H1 (cell line): Measurements from ENCODE around the gene KCNH6. TPM values are rescaled to one million over a fixed set of nuclear protein-coding genes. Genes with fewer than 3 reads are reported as not detected.

Experiments used
- CTCF ChIA-PET: fragments of 300-600 bp; sonication (Branson Sonifier 250); formaldehyde crosslinking; loops from one replicate; lab custom pipeline; 2021; ENCODE audit not compliant: partially characterized antibody; lab: Charles Lee
- POLR2A ChIA-PET: fragments of 300-600 bp; sonication (Branson Sonifier 250); formaldehyde crosslinking; loops from one replicate; lab custom pipeline; 2021; ENCODE audit warnings: inconsistent platforms; ENCODE audit not compliant: partially characterized antibody; lab: Charles Lee
- DNase-seq, 2 experiments: peaks; one replicate each; pipeline versions ENCODE4 v3.0.0 to v3.0.0-alpha.2; 2010 to 2022; ENCODE audit warnings: low spot score in 2 of 2, low read depth in 1 of 2, mixed read lengths in 1 of 2
- FAIRE-seq: peaks from 2 replicates; lab custom pipeline; 2011; peaks lifted over from hg19 to GRCh38; lab: Jason Lieb, UNC
- H2AFZ ChIP-seq: 2 replicates; pipeline ENCODE4 v1.8.1; 2012; ENCODE audit warnings: low read length, inconsistent platforms
- H2AK5ac ChIP-seq: 2 replicates; pipeline ENCODE4 v1.6.1; 2013; ENCODE audit warnings: low read depth, low read length
- H2BK120ac ChIP-seq: replicated peaks from 2 replicates; pipeline ENCODE3; 2013; ENCODE audit warnings: low read depth, low read length, inconsistent platforms
- H2BK12ac ChIP-seq: 2 replicates; pipeline ENCODE4 v1.6.1; 2013; ENCODE audit warnings: low read depth, low read length
- H2BK15ac ChIP-seq: 2 replicates; pipeline ENCODE4 v1.6.1; 2013; ENCODE audit warnings: low read length
- H2BK20ac ChIP-seq: 2 replicates; pipeline ENCODE4 v1.6.1; 2013; ENCODE audit warnings: low read length
- H2BK5ac ChIP-seq: 2 replicates; pipeline ENCODE4 v1.6.1; 2013; ENCODE audit warnings: low read depth, low read length
- H3K14ac ChIP-seq: 2 replicates; pipeline ENCODE4 v1.6.1; 2013; ENCODE audit warnings: inconsistent platforms; ENCODE audit not compliant: insufficient read length
- H3K18ac ChIP-seq: 2 replicates; pipeline ENCODE4 v1.6.1; 2013; ENCODE audit warnings: low read length; ENCODE audit errors: extremely low read depth
- H3K23ac ChIP-seq: 2 replicates; pipeline ENCODE4 v1.6.1; 2013; ENCODE audit warnings: inconsistent platforms; ENCODE audit not compliant: insufficient read length
- H3K23me2 ChIP-seq: 2 replicates; pipeline ENCODE4 v1.6.1; 2013; ENCODE audit warnings: low read depth, low read length
- H3K27ac ChIP-seq: 2 replicates; pipeline ENCODE4 v1.6.1; 2011; ENCODE audit warnings: low read depth, low read length, inconsistent platforms
- H3K27me3 ChIP-seq, 4 experiments: replicated peaks in 1 of 4; 1 replicate in 1 of 4; 2 replicates in 3 of 4; pipeline versions ENCODE4 v1.6.1 to v1.8.1; 2011 to 2013; ENCODE audit warnings: low read length in 3 of 4, mild to moderate bottlenecking in 3 of 4, inconsistent platforms in 2 of 4, mixed read lengths in 2 of 4, moderate library complexity in 1 of 4; ENCODE audit not compliant: control insufficient read depth in 3 of 4, insufficient read depth in 3 of 4; ENCODE audit errors: extremely low read depth in 1 of 4
- H3K36me3 ChIP-seq, 4 experiments: 2 replicates each; pipeline versions ENCODE4 v1.6.1 to v1.8.1; 2011 to 2013; ENCODE audit warnings: mild to moderate bottlenecking in 4 of 4, low read length in 3 of 4, moderate library complexity in 2 of 4, control low read depth in 1 of 4, inconsistent platforms in 1 of 4; ENCODE audit not compliant: insufficient read depth in 4 of 4, control insufficient read depth in 2 of 4
- H3K4ac ChIP-seq: replicated peaks from 2 replicates; pipeline ENCODE3; 2013; ENCODE audit warnings: low read length, low read depth, mixed read lengths, inconsistent platforms; ENCODE audit not compliant: insufficient read length
- H3K4me1 ChIP-seq, 4 experiments: replicated peaks in 1 of 4; 1 replicate in 1 of 4; 2 replicates in 3 of 4; pipeline versions ENCODE4 v1.6.1 to v1.8.1; 2011 to 2013; ENCODE audit warnings: low read length in 3 of 4, inconsistent platforms in 2 of 4, mixed read lengths in 1 of 4; ENCODE audit not compliant: insufficient read depth in 4 of 4, control insufficient read depth in 3 of 4
- H3K4me2 ChIP-seq, 2 experiments: 2 replicates each; pipeline versions ENCODE4 v1.6.1 to v1.8.1; 2011 to 2013; ENCODE audit warnings: low read depth in 2 of 2, low read length in 2 of 2, control low read depth in 1 of 2, inconsistent platforms in 1 of 2, mild to moderate bottlenecking in 1 of 2; ENCODE audit not compliant: insufficient read depth in 1 of 2
- H3K4me3 ChIP-seq, 4 experiments: fragments of 200-600, 300-600 bp in 1 of 4; sonication (generic), shearing (Covaris generic), sonication (Bioruptor Twin) in 1 of 4; 2 replicates each; pipeline versions ENCODE4 v1.5.1 to v1.8.1; 2011 to 2016; ENCODE audit warnings: low read length in 4 of 4, low read depth in 3 of 4, control low read depth in 2 of 4, inconsistent platforms in 2 of 4, mild to moderate bottlenecking in 2 of 4, mixed read lengths in 1 of 4, moderate library complexity in 1 of 4; ENCODE audit not compliant: insufficient read depth in 2 of 4; ENCODE audit errors: extremely low read depth in 1 of 4
- H3K56ac ChIP-seq: replicated peaks from 2 replicates; pipeline ENCODE3; 2013; ENCODE audit warnings: low read depth, mild to moderate bottlenecking, mixed read lengths, low read length, inconsistent platforms; ENCODE audit not compliant: insufficient read length
- H3K79me1 ChIP-seq: 2 replicates; pipeline ENCODE4 v1.6.1; 2013; ENCODE audit warnings: low read depth, low read length, control low read depth
- H3K79me2 ChIP-seq, 2 experiments: 2 replicates each; pipeline versions ENCODE4 v1.6.1 to v1.8.1; 2012 to 2013; ENCODE audit warnings: low read length in 2 of 2, mild to moderate bottlenecking in 2 of 2, inconsistent platforms in 1 of 2; ENCODE audit not compliant: insufficient read depth in 2 of 2, control insufficient read depth in 1 of 2
- H3K9ac ChIP-seq, 4 experiments: replicated peaks in 1 of 4; 1 replicate in 1 of 4; 2 replicates in 3 of 4; pipeline versions ENCODE4 v1.6.1 to v1.8.1; 2011 to 2013; ENCODE audit warnings: low read depth in 3 of 4, low read length in 3 of 4, control low read depth in 2 of 4, mild to moderate bottlenecking in 2 of 4, moderate library complexity in 2 of 4, inconsistent platforms in 1 of 4; ENCODE audit errors: extremely low read depth in 1 of 4
- H3K9me3 ChIP-seq, 2 experiments: 2 replicates each; pipeline versions ENCODE4 v1.6.1 to v1.8.1; 2012 to 2013; ENCODE audit warnings: mild to moderate bottlenecking in 2 of 2, moderate library complexity in 2 of 2, control low read depth in 1 of 2, inconsistent platforms in 1 of 2, low read depth in 1 of 2, low read length in 1 of 2, mixed read lengths in 1 of 2; ENCODE audit not compliant: insufficient read depth in 2 of 2
- H4K20me1 ChIP-seq, 2 experiments: replicated peaks in 1 of 2; 2 replicates each; pipeline versions ENCODE3 to v1.8.1; 2011 to 2013; ENCODE audit warnings: inconsistent platforms in 2 of 2, low read length in 2 of 2, mild to moderate bottlenecking in 1 of 2; ENCODE audit not compliant: insufficient read depth in 2 of 2, control insufficient read depth in 1 of 2
- H4K5ac ChIP-seq: 2 replicates; pipeline ENCODE4 v1.6.1; 2013; ENCODE audit warnings: low read length, low read depth, mixed read lengths, inconsistent platforms; ENCODE audit not compliant: insufficient read length
- H4K8ac ChIP-seq: 2 replicates; pipeline ENCODE4 v1.8.0; 2013; ENCODE audit warnings: mild to moderate bottlenecking, moderate library complexity, low read length, inconsistent platforms; ENCODE audit not compliant: insufficient read depth; ENCODE audit errors: extremely low read depth
- H4K91ac ChIP-seq: replicated peaks from 2 replicates; pipeline ENCODE3; 2013; ENCODE audit warnings: low read length, mixed read lengths, inconsistent platforms; ENCODE audit not compliant: insufficient read length
- CTBP2 ChIP-seq: IDR thresholded peaks from 2 replicates; pipeline ENCODE4 v1.7.0; 2011; ENCODE audit warnings: borderline replicate concordance, mild to moderate bottlenecking, moderate library complexity, mixed read lengths, low read length; ENCODE audit not compliant: insufficient read depth, insufficient read length
- EZH2 ChIP-seq: fragments of 200-600 bp; sonication (generic); IDR thresholded peaks from 2 replicates; pipeline ENCODE4 v1.7.1; 2012; ENCODE audit warnings: low read depth, mild to moderate bottlenecking, moderate library complexity, low read length, inconsistent platforms; ENCODE audit not compliant: severe bottlenecking
- GTF2F1 ChIP-seq: IDR thresholded peaks from 2 replicates; pipeline ENCODE4 v1.6.1; 2012; ENCODE audit warnings: low read depth, low read length, improper control_type of control experiment, borderline replicate concordance
- HDAC2 ChIP-seq, 2 experiments: fragments of 300-600 bp in 1 of 2; sonication (generic) in 1 of 2; IDR thresholded peaks; 2 replicates each; pipeline ENCODE4 v1.6.1; 2011 to 2012; ENCODE audit warnings: low read depth in 2 of 2, low read length in 2 of 2, mild to moderate bottlenecking in 2 of 2, moderate library complexity in 2 of 2, borderline replicate concordance in 1 of 2, inconsistent platforms in 1 of 2
- JUN ChIP-seq: IDR thresholded peaks from 2 replicates; pipeline ENCODE4 v1.6.1; 2011; ENCODE audit warnings: low read depth, mild to moderate bottlenecking, improper control_type of control experiment, low read length
- JUND ChIP-seq: IDR thresholded peaks from 2 replicates; pipeline ENCODE4 v1.6.1; 2011; ENCODE audit warnings: mild to moderate bottlenecking, improper control_type of control experiment, low read length
- NANOG ChIP-seq: IDR thresholded peaks from 2 replicates; pipeline ENCODE4 v1.6.1; 2011; ENCODE audit warnings: low read length, low read depth, mild to moderate bottlenecking, inconsistent platforms; ENCODE audit not compliant: insufficient read depth, poor library complexity, severe bottlenecking
- SAP30 ChIP-seq: fragments of 300-600 bp; sonication (generic); IDR thresholded peaks from 2 replicates; pipeline ENCODE4 v1.7.1; 2012; ENCODE audit warnings: low read length, moderate library complexity, mild to moderate bottlenecking, inconsistent platforms; ENCODE audit not compliant: insufficient read depth, insufficient replicate concordance
- SIX5 ChIP-seq: IDR thresholded peaks from 2 replicates; pipeline ENCODE4 v1.6.1; 2011; ENCODE audit warnings: mild to moderate bottlenecking, low read depth, low read length
- SP1 ChIP-seq: IDR thresholded peaks from 2 replicates; pipeline ENCODE4 v1.6.1; 2011; ENCODE audit warnings: low read depth, low read length
- WGBS, 2 experiments: shearing (Covaris generic) in 1 of 2; methylation state at CpG; one replicate each; pipeline versions ENCODE4 v1.1.6 to v1.1.7; 2013 to 2015; ENCODE audit warnings: low lambda C conversion rate in 2 of 2, mixed read lengths in 2 of 2, inconsistent platforms in 1 of 2, low coverage in 1 of 2, missing lambda C conversion rate in 1 of 2; ENCODE audit not compliant: insufficient replicate concordance in 2 of 2, insufficient coverage in 1 of 2, insufficient read length in 1 of 2; ENCODE audit errors: extremely low coverage in 1 of 2, missing lambda C conversion rate in 1 of 2; 5-methylcytosine and 5-hydroxymethylcytosine counted together
- polyA plus RNA-seq, 7 experiments: library from polyadenylated mRNA; depleted of rRNA in 3 of 7; stranded (reverse) in 5 of 7; unstranded in 2 of 7; fragments of >200 nt in 5 of 7; fragments of 200-250 nt in 2 of 7; gene quantifications; 1 replicate in 5 of 7; 2 replicates in 1 of 7; 4 replicates in 1 of 7; pipeline versions ENCODE4 v1.2.1 to v1.2.3, GENCODE V29; 2011 to 2013; ENCODE audit warnings: missing spikeins in 2 of 7, mixed read lengths in 2 of 7
- total RNA-seq: library from RNA; stranded (reverse); fragmentation: NEBNext Ultra II Directional; extraction: Animal tissue kit (Norgen Biotek cat#: 25700); gene quantifications from 2 replicates; pipeline ENCODE4 v1.2.1, GENCODE V29; 2021

The KCNH6 gene
- total and polyA plus RNA-seq, 2 of the 8 experiments (the other 6 are each of a cell fraction or from before 2014, with no cell fraction given): 1.8 to 3.6 TPM

DNA sequence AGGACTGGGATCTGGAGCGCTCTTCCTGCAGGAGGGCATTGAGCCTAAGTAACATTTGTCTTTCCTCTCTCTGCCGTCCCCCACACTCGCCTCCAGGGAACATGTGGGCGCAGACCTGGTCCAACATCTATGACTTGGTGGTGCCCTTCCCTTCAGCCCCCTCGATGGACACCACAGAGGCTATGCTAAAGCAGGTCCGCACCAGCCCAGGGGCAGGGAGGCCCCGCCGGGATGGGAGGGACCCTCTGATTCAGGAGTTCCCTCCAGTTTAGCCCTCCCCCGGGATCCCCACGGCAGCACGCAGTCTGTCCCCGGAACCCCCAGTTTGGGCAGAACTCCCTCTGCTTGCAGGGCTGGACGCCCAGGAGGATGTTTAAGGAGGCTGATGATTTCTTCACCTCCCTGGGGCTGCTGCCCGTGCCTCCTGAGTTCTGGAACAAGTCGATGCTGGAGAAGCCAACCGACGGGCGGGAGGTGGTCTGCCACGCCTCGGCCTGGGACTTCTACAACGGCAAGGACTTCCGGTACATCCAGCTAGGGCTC, 32.2 kb upstream of the KCNH6 start:
- no peak overlapping the region for H3K4me2 ChIP-seq
- H3K14ac ChIP-seq: no peak overlapping the region
- H3K9ac ChIP-seq: no peak overlapping the region
- H4K91ac ChIP-seq: no peak overlapping the region
- no peak overlapping the region for H4K5ac ChIP-seq
- 0 out of 2 replicates have a peak overlapping the region, but pooled peaks have one; percentile 60 for H2BK12ac ChIP-seq
- no peak overlapping the region for H2BK5ac ChIP-seq
- no peaks in the 10 kb centered on the region for H3K79me1 ChIP-seq
- FAIRE-seq (no peak), DNase-seq (no peak)
- no peak overlapping the region for H3K4ac ChIP-seq
- H2BK15ac ChIP-seq: no peak overlapping the region
- H2AK5ac ChIP-seq: no peak overlapping the region
- no peak overlapping the region for H3K27ac ChIP-seq
- POLR2A ChIA-PET: interaction anchor here (0.6 to 1.6 kb wide), 3 partner anchors 14 to 59 kb away, joined by 3 read pairs; partner anchors contain the start of genes ACE and DCAF7
- H3K18ac ChIP-seq: no peak overlapping the region
- H3K23me2 ChIP-seq: no peaks in the 10 kb centered on the region
- WGBS, 2 experiments: 89% methylated on average over 13 of the region's 22 CpGs; no CpG with 5 or more reads in 1 of the 2 experiments
- no peaks in the 10 kb centered on the region for H3K36me3 ChIP-seq
- H3K27me3 ChIP-seq: peaks cover 0 to 4% (median 0%) of the 10 kb centered on the region in 4 experiments; a peak in 1 of 7 replicates
- H2AFZ ChIP-seq: no peak overlapping the region
- H3K4me1 ChIP-seq: peaks cover 0 to 3% (median 0%) of the 10 kb centered on the region in 4 experiments; a peak in 1 of 7 replicates
- H3K9me3 ChIP-seq: no peaks in the 10 kb centered on the region
- CTCF ChIA-PET: interaction anchor here (0.6 to 7.2 kb wide), 8 partner anchors 8 to 129 kb away, joined by 3 to 66 read pairs (median 4); partner anchors contain the start of gene ACE
- no peak overlapping the region for H2BK120ac ChIP-seq
- no peaks in the 10 kb centered on the region for H3K79me2 ChIP-seq
- H3K4me3 ChIP-seq: no peak overlapping the region
- H4K8ac ChIP-seq: no peak overlapping the region
- H4K20me1 ChIP-seq: peaks cover 0 to 2% of the 10 kb centered on the region in 2 experiments
- no peak overlapping the region for H2BK20ac ChIP-seq
- H3K23ac ChIP-seq: no peak overlapping the region
- H3K56ac ChIP-seq: no peak overlapping the region
- TF ChIP-seq HDAC2 (IDR thresholded peaks at IDR 0.05; ENCODE audit: borderline replicate concordance in 1 of 2, low read depth in 2 of 2, low read length in 2 of 2) (no peak), SP1 (no peak), JUN (no peak), SAP30 (no peak), NANOG (no peak), GTF2F1 (no peak), CTBP2 (no peak), JUND (no peak), EZH2 (no peak), SIX5 (no peak)
